Heart right ventricle (tissue), 16 donors: ENCODE data around the gene RPA3. TPM values are rescaled to one million over a fixed set of nuclear protein-coding genes. Genes with fewer than 3 reads are reported as not detected.

Source experiments
- ATAC-seq, 8 donors: fragments of 200-7000 bp; cut with Tn5 transposase; one replicate each; pipeline ENCODE4 v1.9.1; 2020; ENCODE audit warnings: mild to moderate bottlenecking in 8 of 8, moderate library complexity in 8 of 8, moderate number of reproducible peaks in 1 of 8
- DNase-seq, 2 donors: peaks; one replicate each; pipeline ENCODE4 v3.0.0-alpha.2; 2020
- H3K27ac ChIP-seq, 10 donors: fragments of 200-600 bp; sonication (generic) in 2 of 10; one replicate each; pipeline versions ENCODE4 v1.5.0 to v1.8.0; 2020 to 2022; ENCODE audit warnings: mild to moderate bottlenecking in 3 of 10
- H3K27me3 ChIP-seq, 7 donors: fragments of 200-600 bp; one replicate each; pipeline ENCODE4 v1.8.0; 2021 to 2022; ENCODE audit warnings: mild to moderate bottlenecking in 2 of 7
- H3K36me3 ChIP-seq, 9 donors: fragments of 200-600 bp; sonication (generic) in 1 of 9; one replicate each; pipeline versions ENCODE4 v1.5.0 to v1.8.0; 2020 to 2022; ENCODE audit warnings: mild to moderate bottlenecking in 2 of 9
- H3K4me1 ChIP-seq, 9 donors: fragments of 200-600 bp; sonication (generic) in 1 of 9; one replicate each; pipeline versions ENCODE4 v1.5.0 to v1.8.0; 2020 to 2022; ENCODE audit warnings: mild to moderate bottlenecking in 4 of 9
- H3K4me3 ChIP-seq, 10 donors: fragments of 200-600 bp; sonication (generic) in 2 of 10; one replicate each; pipeline versions ENCODE4 v1.5.0 to v1.8.0; 2020 to 2022; ENCODE audit warnings: mild to moderate bottlenecking in 7 of 10, moderate library complexity in 2 of 10
- H3K9me3 ChIP-seq, 11 donors: fragments of 200-600 bp in 10 of 11; sonication (generic) in 2 of 11; one replicate each; pipeline versions ENCODE4 v1.5.0 to v1.8.0; 2013 to 2022; ENCODE audit warnings: mild to moderate bottlenecking in 2 of 11, control low read depth in 1 of 11, moderate library complexity in 1 of 11
- WGBS, 2 donors: extraction: QIAGEN DNeasy Blood & Tissue Kit; methylation state at CpG; one replicate each; pipeline ENCODE4 v1.1.7; 2013; ENCODE audit warnings: inconsistent platforms in 1 of 2; 5-methylcytosine and 5-hydroxymethylcytosine counted together
- intact Hi-C, 10 donors: fragments of 100-400 bp; cut with DNase I; formaldehyde crosslinking; loops; one replicate each; pipeline versions ENCODE4 v1.11.1 to v1.14.2; 2022
- polyA plus RNA-seq, 2 donors: library from polyadenylated mRNA; stranded (reverse); fragments of 200-250 nt; gene quantifications; one replicate each; pipeline ENCODE4 v1.2.3, GENCODE V29; 2013
- total RNA-seq, 10 donors: library from RNA; stranded (reverse); fragmentation: NEBNext Ultra II Directional in 3 of 10; extraction: Animal tissue kit (Norgen Biotek cat#: 25700) in 3 of 10; gene quantifications; one replicate each; pipeline versions ENCODE4 v1.2.1 to v1.2.4, GENCODE V29; 2021 to 2023
- TF ChIP-seq, protein P1 (sequence below), 9 donors: fragments of 200-600 bp; sonication (generic) in 2 of 9; IDR thresholded peaks; one replicate each; pipeline versions ENCODE4 v1.5.0 to v1.8.0; 2021 to 2022; ENCODE audit warnings: antibody characterized with exemption in 9 of 9, mild to moderate bottlenecking in 5 of 9, moderate library complexity in 1 of 9
- donor health status: Arrhythmogenic right ventricular cardiomyopathy.
- donor health status: ischemic (EF 13 %, LVEDD 7.1; RV severe dilation, severe dysfunction).
- donor health status: healthy with polysubstance abuse.
- donor health status: DM: no; HTN: yes; CAD: no.
- donor health status: DM: no; HTN: no; CAD: no.
- donor health status: ischemic (EF 25% LVEDD 6.9; RV normal size, moderate dysfunction).
- donor health status: ischemic (EF 25% LVEDD 5.7; RV mildly dilated, moderate dysfunction).
- donor health status: healthy.
- donor health status: DM: yes; HTN: yes; CAD: no.
- donor health status: Ischemic cardiomyopathy.
- donor health status: ischemic (EF 35%, LVEDD 5.7; RV mildly dilated, moderate dysfunction).
- donor health status: nonischemic (EF 11% LVEDD 7.7; RV severe dilation, severe dysfunction).
- donor health status: DM: yes; HTN: yes; CAD: no.
- donor health status: PGD.
- donor health status: ischemic (EF 29% LVEDD 5.4; RV normal size, mild dysfunction).
- donor health status: nonischemic (EF 23%, LVEDD 6.1; RV moderate dilation, normal function).

RPA3 gene
- total and polyA plus RNA-seq, 12 donors = 15.9 to 25.9 (median 22.1) TPM

DNA sequence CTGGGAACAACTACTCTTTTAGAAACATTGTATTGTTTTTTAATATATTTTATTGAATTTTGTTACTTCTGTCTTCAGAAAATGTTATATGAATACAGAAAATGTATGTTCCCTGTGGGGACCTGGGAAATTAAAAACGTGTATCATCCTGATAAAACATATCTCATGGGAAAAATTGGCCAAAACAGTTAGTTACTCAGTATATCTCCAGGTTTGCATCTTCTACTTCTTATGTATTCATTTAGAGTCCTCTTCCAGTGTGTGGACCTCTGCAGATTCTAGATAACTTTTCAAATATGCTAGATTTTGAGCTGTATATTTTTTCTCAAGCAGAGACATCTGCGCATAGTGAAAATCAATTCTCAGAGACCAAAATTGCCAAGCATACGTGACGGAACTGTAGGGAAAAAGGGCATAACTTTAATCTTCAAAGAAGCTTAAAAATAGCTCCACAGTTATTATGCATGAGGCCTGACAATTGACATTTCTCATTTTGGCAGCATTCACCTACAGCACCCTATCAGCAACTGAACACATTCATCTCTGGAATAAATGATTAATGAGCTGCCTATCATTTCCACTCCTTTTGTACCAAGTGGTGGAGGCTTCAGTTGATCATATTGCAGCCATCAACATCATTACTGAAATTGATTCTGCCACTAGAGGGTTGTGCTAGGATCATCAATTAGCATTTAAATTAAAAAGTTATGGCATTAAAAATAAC is 104.2 kb downstream of the RPA3 start:
- ATAC-seq (no peak), DNase-seq (no peak)
- Histone ChIP-seq H3K27me3 (no peaks in the 10 kb centered on the region), H3K4me1 (peaks cover 0 to 4% (median 0%) of the 10 kb centered on the region in 9 donors), H3K36me3 (peaks cover 0 to 8% (median 0%) of the 10 kb centered on the region in 9 donors), H3K27ac (no peak overlapping the region), H3K4me3 (no peak overlapping the region), H3K9me3 (no peaks in the 10 kb centered on the region)
- 62 to 69% methylated on average over 4 of the region's 4 CpGs for WGBS, 2 donors
- intact Hi-C loops = no loop called here
- TF ChIP-seq, protein P1, sequence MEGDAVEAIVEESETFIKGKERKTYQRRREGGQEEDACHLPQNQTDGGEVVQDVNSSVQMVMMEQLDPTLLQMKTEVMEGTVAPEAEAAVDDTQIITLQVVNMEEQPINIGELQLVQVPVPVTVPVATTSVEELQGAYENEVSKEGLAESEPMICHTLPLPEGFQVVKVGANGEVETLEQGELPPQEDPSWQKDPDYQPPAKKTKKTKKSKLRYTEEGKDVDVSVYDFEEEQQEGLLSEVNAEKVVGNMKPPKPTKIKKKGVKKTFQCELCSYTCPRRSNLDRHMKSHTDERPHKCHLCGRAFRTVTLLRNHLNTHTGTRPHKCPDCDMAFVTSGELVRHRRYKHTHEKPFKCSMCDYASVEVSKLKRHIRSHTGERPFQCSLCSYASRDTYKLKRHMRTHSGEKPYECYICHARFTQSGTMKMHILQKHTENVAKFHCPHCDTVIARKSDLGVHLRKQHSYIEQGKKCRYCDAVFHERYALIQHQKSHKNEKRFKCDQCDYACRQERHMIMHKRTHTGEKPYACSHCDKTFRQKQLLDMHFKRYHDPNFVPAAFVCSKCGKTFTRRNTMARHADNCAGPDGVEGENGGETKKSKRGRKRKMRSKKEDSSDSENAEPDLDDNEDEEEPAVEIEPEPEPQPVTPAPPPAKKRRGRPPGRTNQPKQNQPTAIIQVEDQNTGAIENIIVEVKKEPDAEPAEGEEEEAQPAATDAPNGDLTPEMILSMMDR (IDR thresholded peaks at IDR 0.05) = no peak

DNA sequence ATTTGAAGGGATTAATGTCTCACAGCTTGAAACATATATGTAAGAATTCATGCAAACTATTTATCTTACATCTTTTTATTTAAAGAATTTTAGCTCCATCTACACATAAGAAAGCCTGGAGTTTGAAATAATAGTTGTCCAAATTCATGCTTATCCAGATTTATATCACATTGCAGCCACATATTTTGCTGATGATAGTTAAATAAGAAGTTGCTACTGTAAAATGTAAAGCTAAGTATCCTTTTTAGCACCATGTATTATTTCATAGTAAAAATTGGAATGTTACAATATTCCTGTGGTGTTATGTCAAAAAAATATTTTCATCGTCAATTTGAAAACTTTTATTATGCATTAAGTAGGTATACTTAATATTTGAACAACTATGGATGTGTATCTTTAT is 105.2 kb downstream of the RPA3 start:
- Histone ChIP-seq H3K36me3 (peaks cover 0 to 16% (median 0%) of the 10 kb centered on the region in 9 donors), H3K27me3 (no peaks in the 10 kb centered on the region), H3K4me1 (peaks cover 0 to 4% (median 0%) of the 10 kb centered on the region in 9 donors), H3K4me3 (no peak overlapping the region), H3K27ac (no peak overlapping the region), H3K9me3 (no peaks in the 10 kb centered on the region)
- intact Hi-C loops = no loop called here
- ATAC-seq (no peak), DNase-seq (no peak)
- TF ChIP-seq, protein P1 (IDR thresholded peaks at IDR 0.05) = no peak
- 87 to 92% methylated on average over 1 of the region's 1 CpG for WGBS, 2 donors

DNA sequence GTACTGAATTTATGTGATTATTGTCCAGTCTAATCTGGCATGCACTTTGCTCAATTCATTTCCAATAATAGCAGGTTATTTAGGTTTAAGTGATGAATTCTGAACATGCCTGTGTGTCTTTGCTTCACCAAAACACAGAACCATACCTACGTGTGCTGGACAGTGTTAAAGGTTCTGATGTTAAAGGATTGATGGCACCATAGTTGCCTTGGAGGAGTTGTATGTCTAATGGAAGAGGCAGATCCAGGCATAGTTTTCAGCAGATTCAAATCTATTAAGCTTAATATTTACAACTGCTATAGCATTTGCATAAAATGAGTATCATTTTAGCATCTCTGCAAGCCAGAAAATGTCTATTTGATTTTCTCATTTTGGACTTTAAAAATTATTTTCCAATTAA is 105.9 kb downstream of the RPA3 start:
- intact Hi-C loops = no loop called here
- DNase-seq = no peak
- no peaks in the 10 kb centered on the region for H3K27me3 ChIP-seq
- WGBS, 2 donors = 89 to 97% methylated on average over 1 of the region's 1 CpG
- peaks cover 0 to 22% (median 3%) of the 10 kb centered on the region in 9 donors for H3K36me3 ChIP-seq
- TF ChIP-seq, protein P1 (IDR thresholded peaks at IDR 0.05) = no peak
- ATAC-seq = no peak
- no peak overlapping the region for H3K4me3 ChIP-seq
- peaks cover 0 to 4% (median 0%) of the 10 kb centered on the region in 9 donors for H3K4me1 ChIP-seq
- H3K9me3 ChIP-seq = no peaks in the 10 kb centered on the region
- H3K27ac ChIP-seq = no peak overlapping the region

DNA sequence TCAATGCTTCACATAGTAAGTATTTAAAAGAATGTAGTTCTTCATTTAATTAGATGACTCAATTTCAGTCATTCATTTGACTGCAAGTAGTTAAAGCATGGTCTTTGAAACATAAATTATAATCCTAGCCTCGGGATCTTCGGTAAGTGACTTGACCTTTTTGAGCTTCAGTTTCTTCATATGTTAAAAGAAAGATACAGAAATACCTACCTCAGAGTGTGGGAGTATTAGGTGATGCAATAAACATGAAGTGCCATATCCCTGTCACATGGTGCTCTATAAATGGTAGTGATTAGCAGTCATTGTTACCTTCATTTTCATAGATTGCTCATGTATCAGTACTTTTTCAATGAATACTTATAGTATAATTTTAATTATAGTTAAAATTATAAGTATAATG is 109.1 kb downstream of the RPA3 start:
- TF ChIP-seq, protein P1 (IDR thresholded peaks at IDR 0.05) = no peak
- no peak for ATAC-seq
- WGBS, 2 donors = 94 to 98% methylated on average over 2 of the region's 2 CpGs

More for the DNA sequence above, 109.1 kb downstream of the RPA3 start:
- H3K4me1 ChIP-seq = peaks cover 0 to 3% (median 0%) of the 10 kb centered on the region in 9 donors
- no peak overlapping the region for H3K27ac ChIP-seq
- no peaks in the 10 kb centered on the region for H3K27me3 ChIP-seq
- intact Hi-C loops = no loop called here
- H3K36me3 ChIP-seq = peaks cover 0 to 42% (median 11%) of the 10 kb centered on the region in 9 donors
- H3K9me3 ChIP-seq = no peaks in the 10 kb centered on the region
- DNase-seq = no peak
- no peak overlapping the region for H3K4me3 ChIP-seq
